NT2/D1 (cell line): Measurements from ENCODE around the gene OLFML2A.

ENCODE experiments used
- DNase-seq: peaks from one replicate; pipeline ENCODE4 v3.0.0-alpha.2; 2011; ENCODE audit warnings: low read depth, low spot score
- H3K27me3 ChIP-seq: 2 replicates; pipeline ENCODE4 v1.6.0; 2011; ENCODE audit warnings: mild to moderate bottlenecking; ENCODE audit not compliant: insufficient read length, insufficient read depth
- H3K36me3 ChIP-seq: 2 replicates; pipeline ENCODE4 v1.6.1; 2011; ENCODE audit warnings: mild to moderate bottlenecking, low read length, mixed read lengths; ENCODE audit not compliant: insufficient read depth, insufficient read length
- H3K4me1 ChIP-seq: 2 replicates; pipeline ENCODE4 v1.5.1; 2011; ENCODE audit not compliant: insufficient read depth, insufficient read length
- H3K4me3 ChIP-seq: 2 replicates; pipeline ENCODE4 v1.5.1; 2011; ENCODE audit warnings: low read depth; ENCODE audit not compliant: insufficient read length
- H3K9ac ChIP-seq: 2 replicates; pipeline ENCODE4 v1.6.0; 2011; ENCODE audit warnings: low read depth; ENCODE audit not compliant: insufficient read length
- H3K9me3 ChIP-seq: 2 replicates; pipeline ENCODE4 v1.5.1; 2011; ENCODE audit warnings: mild to moderate bottlenecking, low read length; ENCODE audit not compliant: insufficient read depth
- SUZ12 ChIP-seq: IDR thresholded peaks from 2 replicates; pipeline ENCODE4 v1.6.1; 2011; ENCODE audit not compliant: insufficient read length, insufficient read depth; ENCODE audit errors: extremely low read depth
- YY1 ChIP-seq: IDR thresholded peaks from 2 replicates; pipeline ENCODE4 v1.6.1; 2011; ENCODE audit not compliant: insufficient read length, insufficient read depth
- ZNF274 ChIP-seq: IDR thresholded peaks from 2 replicates; pipeline ENCODE4 v1.6.1; 2011; ENCODE audit warnings: mild to moderate bottlenecking, low read depth, low read length

Gene OLFML2A

GRCh38 chr9:124786881-124787573, 10.1 kb downstream of the OLFML2A start:
- TF ChIP-seq ZNF274 (no peak), YY1 (no peak), SUZ12 (no peak)
- H3K4me1 ChIP-seq = peaks cover 7% of the 10 kb centered on the region
- no peaks in the 10 kb centered on the region for H3K27me3 ChIP-seq
- no peak overlapping the region for H3K4me3 ChIP-seq
- H3K9me3 ChIP-seq = no peaks in the 10 kb centered on the region
- H3K36me3 ChIP-seq = peaks cover 27% of the 10 kb centered on the region
- no peak overlapping the region for H3K9ac ChIP-seq
- DNase-seq = no peak

GRCh38 chr9:124788542-124789217, 11.7 kb downstream of the OLFML2A start:
- Histone ChIP-seq H3K9ac (no peak overlapping the region), H3K27me3 (no peaks in the 10 kb centered on the region), H3K4me1 (peaks cover 8% of the 10 kb centered on the region), H3K4me3 (no peak overlapping the region), H3K9me3 (no peaks in the 10 kb centered on the region), H3K36me3 (peaks cover 30% of the 10 kb centered on the region)
- DNase-seq = no peak
- no peak for TF ChIP-seq SUZ12
- no peak for TF ChIP-seq ZNF274
- TF ChIP-seq YY1 = no peak

- DNase-seq = no peak
- Histone ChIP-seq H3K4me1 (peaks cover 8% of the 10 kb centered on the region), H3K9me3 (no peaks in the 10 kb centered on the region), H3K4me3 (no peak overlapping the region), H3K27me3 (no peaks in the 10 kb centered on the region), H3K36me3 (peaks cover 30% of the 10 kb centered on the region), H3K9ac (no peak overlapping the region)
- TF ChIP-seq SUZ12 (no peak), ZNF274 (no peak), YY1 (no peak)
These were observed 12.6 kb downstream of the OLFML2A start for GRCh38 chr9:124789531-124789930.

GRCh38 chr9:124790301-124790700, 13.4 kb downstream of the OLFML2A start:
- no peak for DNase-seq
- Histone ChIP-seq H3K27me3 (no peaks in the 10 kb centered on the region), H3K4me1 (peaks cover 13% of the 10 kb centered on the region), H3K4me3 (no peak overlapping the region), H3K36me3 (peaks cover 35% of the 10 kb centered on the region), H3K9me3 (no peaks in the 10 kb centered on the region), H3K9ac (peak overlapping the region; percentile 13)
- no peak for TF ChIP-seq SUZ12
- no peak for TF ChIP-seq ZNF274
- no peak for TF ChIP-seq YY1

DNA sequence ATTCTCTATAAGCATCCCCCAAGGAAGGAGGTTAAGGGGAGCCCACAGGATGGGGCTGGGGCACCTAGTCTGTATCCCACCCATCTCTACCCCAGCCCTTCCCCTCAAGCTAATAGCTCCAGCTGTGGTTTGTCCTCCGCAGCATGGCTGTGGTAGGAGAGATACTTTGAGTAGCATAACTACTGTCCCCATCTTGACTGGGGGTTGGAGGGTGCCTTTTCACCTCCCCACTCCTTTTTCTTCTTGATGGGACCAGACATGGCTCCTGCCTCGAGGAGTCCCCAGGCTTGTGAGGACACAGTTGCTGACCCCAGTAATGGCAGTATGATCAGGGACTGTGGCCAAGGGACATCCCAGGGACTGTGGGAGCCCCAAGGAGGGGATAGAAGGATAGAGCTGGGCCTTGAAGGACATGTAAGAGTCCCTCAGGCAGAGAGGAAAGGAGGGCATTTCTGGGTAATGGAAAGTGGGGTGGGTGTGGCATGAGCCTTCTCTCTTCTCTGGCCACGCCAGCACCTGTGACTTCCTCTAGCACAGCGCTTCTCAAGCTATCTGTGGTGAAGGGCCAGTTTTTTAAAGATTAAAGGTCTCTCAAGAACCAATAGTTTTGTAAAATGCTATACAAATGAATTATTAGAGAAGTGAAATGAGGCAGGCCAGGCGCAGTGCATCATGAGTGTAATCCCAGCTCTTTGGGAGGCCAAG, 14.0 kb downstream of the OLFML2A start:
- no peak overlapping the region for H3K4me3 ChIP-seq
- H3K9ac ChIP-seq = no peak overlapping the region
- peaks cover 15% of the 10 kb centered on the region for H3K4me1 ChIP-seq
- no peaks in the 10 kb centered on the region for H3K9me3 ChIP-seq
- TF ChIP-seq ZNF274 (no peak), SUZ12 (no peak), YY1 (no peak)
- no peaks in the 10 kb centered on the region for H3K27me3 ChIP-seq
- peaks cover 35% of the 10 kb centered on the region for H3K36me3 ChIP-seq
- no peak for DNase-seq

DNA sequence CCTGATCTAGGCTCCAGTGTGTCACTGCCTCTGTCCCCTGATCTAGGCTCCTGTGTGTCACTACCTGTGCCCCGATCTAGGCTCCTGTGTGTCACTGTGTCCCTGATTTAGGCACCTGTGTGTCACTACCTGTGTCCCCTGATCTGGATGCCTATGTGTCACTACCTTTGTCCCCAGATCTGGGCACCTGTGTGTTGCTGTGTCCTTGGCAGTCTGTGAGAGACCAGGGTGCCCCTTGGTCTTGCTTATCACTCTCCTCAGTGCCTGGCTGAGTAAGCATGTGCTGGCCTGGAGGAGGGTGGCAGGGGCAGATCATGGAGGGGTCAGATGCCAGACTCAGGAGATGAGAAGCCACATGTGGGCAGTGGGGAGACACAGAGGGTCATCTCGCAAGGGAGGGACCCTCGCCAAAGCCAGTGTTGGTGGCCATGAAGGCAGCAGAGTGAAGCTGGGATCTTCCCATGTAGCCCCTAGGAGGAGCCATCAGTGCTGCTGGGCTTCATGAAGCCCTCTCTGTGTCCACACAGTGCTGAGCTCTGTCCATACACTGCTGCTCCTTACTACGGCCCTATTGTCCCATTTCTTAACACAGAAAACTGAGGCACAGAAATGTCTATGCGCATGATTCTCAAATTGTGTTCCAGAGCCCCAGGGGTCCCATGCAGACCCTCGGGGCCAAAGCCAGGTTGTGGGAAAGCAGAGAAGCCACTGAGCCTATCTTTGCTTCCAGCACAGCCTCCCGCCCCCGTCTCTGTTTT, 15.5 kb downstream of the OLFML2A start:
- no peaks in the 10 kb centered on the region for H3K27me3 ChIP-seq
- DNase-seq = no peak
- no peak for TF ChIP-seq SUZ12
- no peak for TF ChIP-seq YY1
- no peak for TF ChIP-seq ZNF274

More for the DNA sequence above, 15.5 kb downstream of the OLFML2A start:
- Histone ChIP-seq H3K36me3 (peaks cover 28% of the 10 kb centered on the region), H3K4me3 (no peak overlapping the region), H3K9ac (peak overlapping the region; percentile 57), H3K4me1 (peaks cover 15% of the 10 kb centered on the region), H3K9me3 (no peaks in the 10 kb centered on the region)
